ENCODE measurements around the gene TBC1D1.

Gene TBC1D1

DNA sequence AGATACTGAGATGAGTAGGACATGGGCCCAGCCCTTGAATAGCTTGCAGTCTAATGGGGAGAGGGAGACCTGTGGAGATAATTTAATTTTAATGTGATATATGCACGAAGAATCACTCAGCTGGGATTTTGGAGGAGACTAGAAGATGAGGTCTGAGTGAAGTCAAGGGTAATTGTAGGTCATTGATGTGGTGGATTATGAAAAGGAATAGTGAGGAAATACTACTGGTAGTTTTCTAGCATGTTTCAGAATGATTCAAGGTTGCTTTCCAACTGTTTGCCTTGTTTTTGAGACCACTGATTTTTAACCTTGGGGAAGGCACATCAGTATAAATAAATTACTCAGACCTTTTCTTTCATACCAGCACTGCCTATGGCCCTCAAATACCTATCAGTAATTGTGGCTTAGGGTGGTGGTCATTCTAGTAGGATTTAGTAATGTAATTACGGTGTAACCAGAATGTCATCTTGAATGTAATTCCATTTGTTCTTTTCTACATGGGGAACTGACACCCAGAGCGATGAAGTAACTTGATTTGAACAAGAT is 94.9 kb downstream of the TBC1D1 start:
- in situ Hi-C loops (cut with MboI; ENCODE audit: low sequenced_read_pairs) = no loop called here

DNA sequence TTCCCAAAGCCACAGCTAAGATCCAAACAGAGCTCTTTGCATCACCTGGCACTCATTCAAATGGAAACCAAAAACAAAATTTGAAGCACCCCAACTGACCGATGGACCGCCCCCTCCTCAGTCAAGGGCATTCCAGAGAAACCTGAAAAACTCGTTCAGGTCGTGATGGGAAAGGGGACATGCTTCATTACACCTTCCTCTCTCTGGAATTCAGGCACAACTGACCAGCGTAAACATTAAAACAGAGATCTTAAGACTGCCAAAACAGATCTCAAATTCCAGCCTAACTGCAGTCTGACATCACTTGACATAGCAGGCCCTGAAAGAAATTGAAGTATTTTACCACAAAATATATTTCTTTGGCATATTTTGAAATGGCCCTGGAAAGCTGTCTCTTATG is 97.8 kb downstream of the TBC1D1 start:
- in situ Hi-C loops (cut with MboI; ENCODE audit: low sequenced_read_pairs) = no loop called here

DNA sequence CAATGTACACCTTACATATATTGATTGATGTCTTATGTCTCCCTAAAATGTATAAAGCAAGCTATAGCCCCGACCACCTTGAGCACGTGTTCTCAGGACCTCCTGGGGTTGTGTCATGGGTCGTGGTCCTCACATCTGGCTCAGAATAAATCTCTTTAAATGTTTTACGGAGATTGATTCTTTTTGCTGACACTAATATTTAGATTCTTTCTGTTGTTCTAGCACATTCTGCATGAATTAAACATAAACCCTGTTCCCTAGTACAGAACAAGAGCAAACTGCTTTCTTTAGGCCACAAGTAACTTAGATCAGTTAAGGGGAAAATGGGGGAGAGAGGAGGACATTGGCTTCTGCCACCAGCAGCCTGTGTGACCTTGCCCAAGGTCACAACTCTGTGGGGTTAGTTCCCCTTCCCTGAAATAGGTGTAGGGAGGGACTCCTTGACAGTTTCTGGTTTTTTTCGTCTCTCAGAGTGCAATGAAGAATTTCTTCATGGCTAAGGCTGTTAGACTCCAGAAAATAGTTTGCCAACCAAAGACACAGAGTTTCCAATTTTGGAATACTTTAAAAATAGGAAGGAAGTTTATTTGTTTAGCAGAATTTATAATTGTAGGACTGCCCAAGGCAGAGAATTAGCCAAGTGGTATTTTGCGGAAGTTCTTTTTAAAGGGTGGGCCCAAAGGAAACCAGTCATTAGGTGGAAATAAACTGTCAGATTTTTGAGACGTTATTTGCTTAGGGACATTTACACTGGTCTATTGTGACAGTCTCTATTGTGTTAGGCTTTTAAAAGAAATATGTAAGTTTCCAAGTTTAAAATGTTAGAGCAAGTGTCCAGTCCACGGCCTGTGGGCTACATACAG is 98.7 kb downstream of the TBC1D1 start:
- in situ Hi-C loops (cut with MboI; ENCODE audit: low sequenced_read_pairs) = no loop called here

DNA sequence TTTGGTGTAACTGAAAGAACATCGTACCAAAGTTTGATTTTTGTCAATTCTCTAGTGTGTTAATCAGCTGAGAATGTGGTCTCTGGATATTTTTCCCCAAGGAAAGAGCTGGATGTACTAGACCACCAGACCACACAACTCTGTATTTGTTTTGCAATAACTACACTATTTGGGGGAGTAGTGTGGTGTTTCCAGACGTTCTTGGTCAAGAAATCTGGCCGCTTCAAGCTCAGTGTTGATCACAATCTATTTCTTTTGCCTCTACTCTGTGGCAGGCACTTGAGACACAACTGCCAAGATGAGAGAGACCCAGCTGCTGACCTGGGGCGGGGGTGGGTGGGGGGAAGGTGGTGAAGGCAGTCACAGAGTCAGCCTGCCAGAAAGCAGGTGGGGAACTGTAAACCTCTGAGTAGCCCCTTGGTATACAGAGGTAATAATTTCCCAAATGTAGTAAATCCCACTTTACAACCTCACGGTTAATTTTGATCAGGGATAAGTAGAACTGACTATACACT is 99.9 kb downstream of the TBC1D1 start:
- in situ Hi-C loops (cut with MboI; ENCODE audit: low sequenced_read_pairs) = no loop called here

DNA sequence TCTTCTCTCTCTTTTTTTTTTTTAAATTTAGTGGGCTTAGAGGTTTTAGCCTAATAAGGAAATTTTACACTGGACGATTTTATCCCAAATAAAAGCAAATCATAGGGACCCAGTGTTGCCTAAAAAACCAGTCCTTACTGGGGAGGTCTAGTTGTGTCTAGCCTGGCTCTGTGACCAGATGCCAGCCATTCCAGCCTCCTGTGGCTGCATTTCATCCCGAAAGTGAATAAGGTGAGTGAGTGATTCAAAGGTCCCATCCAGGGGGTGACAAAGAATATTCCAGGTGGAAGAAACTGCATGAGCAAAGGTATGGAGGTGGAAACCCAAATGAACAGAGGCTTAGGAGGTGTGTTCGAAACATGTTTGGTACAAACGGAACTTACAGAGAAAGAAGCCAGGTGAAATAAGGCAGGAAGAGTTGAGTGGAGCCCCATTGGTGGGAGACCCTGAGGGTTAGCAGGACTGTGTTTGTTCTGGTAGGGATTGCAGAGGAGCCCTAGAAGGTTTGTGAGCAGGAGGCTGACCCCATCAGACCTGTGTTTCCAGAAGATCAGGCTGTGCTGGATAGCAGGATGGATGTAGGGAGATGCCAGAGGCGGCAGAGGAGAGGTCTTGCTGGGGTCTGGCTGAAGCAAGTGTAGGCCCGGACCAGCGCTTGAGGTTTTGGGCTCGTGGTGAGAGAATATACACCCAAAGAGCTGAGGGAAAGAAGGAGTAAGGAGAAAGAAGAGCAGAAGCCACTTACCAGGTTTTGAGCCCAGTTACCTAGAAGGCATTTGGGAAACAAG is 100.9 kb downstream of the TBC1D1 start:
- in situ Hi-C loops (cut with MboI; ENCODE audit: low sequenced_read_pairs) = no loop called here

DNA sequence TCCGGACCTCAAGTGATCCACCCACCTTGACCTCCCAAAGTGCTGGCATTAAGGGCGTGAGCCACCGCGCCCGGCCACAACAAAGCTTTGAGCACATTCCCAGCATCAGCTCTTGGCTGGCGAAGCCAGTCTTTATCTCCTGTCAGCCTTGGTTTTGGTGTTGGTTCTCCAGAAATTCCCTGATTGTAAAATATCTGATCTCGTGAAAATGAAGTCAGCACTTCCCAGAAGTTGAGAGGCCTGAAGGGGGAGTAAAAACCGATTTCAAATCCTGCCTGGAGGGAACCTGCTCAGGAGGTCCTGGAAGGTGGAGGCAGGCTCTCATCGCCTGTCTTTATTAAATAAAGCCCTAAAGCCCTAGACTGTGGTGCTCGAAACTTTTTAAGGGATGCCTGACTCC is 102.9 kb downstream of the TBC1D1 start:
- in situ Hi-C loops (cut with MboI; ENCODE audit: low sequenced_read_pairs) = no loop called here

DNA sequence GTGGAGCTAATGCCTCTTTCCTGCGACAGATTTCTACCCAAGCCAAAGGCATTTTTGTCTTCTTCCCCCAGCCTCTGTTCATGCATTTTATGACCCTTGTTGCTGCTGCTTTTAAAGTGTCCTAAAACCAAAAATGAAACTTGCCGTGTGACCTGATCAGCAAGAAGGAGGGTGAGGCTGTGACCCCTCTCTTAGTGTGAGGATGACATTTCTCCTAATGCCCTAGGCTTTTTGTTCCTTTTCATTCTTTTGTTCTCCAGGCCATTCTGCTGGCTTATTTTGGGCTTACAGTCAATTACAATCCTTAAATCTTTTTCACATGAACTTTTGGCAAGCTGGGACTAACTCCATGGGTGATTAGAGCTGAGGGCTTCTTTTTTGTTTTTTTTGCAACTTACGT is 103.7 kb downstream of the TBC1D1 start:
- in situ Hi-C loops (cut with MboI; ENCODE audit: low sequenced_read_pairs) = no loop called here

DNA sequence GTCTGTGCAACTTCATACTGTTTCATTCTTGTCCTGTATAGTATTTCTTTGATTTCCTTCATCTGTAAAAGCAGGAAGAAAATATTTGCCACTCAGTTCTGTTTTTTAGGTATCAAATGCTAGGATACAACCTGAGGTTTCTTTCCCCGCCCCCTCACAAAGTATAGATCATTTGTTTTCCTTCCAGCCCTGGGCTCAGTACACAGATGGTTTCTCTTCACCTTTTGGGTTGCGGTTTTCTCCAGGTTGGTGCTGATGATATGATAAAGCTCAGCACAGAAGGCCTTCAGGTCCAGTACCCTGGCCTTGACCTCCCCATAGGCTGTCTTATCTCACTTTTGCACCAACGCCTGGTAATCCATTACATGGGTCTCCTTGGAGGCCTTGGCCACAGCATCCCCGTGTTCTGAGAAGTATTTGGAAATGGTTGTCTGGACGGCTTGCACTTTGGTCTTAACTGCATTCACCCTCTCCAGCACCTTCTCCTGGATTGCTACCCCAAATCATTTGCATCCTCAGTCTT is 104.5 kb downstream of the TBC1D1 start:
- in situ Hi-C loops (cut with MboI; ENCODE audit: low sequenced_read_pairs) = no loop called here

DNA sequence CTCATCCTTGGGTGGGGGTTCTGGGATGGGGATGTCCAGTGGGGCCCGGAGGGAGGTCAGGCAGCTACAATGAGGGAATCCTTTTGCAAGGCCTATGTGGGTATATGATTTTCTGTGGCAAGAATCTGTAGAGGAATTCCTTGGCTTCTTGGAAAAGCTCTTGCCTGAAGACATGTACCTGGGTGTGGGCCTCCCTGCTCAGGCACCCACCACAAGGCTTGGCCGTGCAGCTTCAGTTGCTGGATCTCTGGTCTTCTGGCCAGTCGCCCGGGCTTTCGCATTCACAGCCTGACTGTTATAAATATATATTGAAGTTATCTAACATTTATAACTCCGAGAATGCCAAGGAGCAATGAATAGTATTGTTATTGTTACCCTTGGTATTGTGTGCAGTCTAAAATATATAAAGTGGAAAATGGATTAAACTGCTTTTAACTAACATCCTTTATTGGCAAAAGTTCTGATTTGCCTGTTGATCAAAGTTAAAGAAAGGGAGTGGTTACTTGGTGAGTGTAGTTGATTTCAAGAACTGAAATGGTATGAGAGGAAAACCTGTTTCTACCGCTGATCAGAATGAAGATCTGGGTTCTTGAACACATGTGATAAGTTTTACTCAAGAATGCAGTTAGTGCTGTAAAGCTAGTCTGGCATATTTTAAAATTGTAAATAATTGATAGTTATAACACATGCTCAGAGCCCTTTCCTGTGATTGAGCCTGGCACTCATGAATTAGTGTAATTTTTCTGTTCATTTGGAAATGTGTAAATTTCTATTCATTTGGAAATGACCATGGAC is 105.3 kb downstream of the TBC1D1 start:
- in situ Hi-C loops (cut with MboI; ENCODE audit: low sequenced_read_pairs) = no loop called here

DNA sequence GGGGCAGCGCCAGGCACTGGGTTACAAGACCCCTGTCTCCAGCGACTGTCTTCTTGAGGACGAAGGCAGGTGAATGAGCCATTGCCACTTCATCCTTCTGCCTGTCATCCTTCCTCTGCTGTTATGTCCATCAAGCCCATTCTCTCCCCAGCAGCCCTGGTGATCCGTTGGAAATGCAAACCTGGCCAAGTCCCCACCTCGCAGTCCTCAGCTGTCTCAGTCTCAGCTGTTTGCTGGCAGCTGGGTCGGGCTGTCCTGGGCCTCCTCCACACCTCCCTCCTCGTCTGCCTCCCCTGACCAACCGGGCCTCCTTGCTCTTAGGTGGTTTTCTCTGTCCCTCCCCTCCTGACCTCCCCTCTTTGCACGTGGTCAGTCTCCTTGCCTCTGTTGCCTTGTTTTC is 107.3 kb downstream of the TBC1D1 start:
- in situ Hi-C loops (cut with MboI; ENCODE audit: low sequenced_read_pairs) = no loop called here

DNA sequence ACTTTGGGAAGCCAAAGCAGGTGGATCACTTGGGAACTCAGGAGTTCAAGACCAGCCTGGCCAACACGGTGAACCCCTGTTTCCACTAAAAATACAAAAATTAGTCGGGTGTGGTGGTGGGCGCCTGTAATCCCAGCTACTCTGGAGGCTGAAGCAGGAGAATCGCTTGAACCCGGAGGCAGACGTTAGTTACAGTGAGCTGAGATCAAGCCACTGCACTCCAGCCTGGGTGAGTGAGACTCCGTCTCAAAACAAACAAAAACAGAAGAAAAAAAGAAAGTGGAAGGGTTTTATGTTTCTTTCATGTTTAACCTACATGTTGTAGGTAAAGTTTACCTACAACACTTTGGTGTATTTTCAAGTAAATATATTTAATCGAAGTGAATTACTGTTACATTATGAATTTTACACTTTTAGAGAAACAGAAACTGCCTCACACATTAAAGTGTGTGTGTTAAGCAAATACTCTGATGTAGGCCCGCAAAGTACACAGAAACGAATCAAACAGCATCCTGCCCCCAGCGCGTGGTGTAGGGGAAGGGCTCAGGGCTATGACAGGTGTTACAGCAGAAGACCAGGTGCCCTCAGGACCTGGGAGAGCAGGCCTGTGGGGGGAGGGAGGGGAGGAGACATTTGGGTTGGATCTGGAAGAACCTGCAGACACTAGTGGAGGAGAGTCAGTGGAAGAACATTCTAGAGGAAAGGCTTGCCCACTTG is 108.3 kb downstream of the TBC1D1 start:
- in situ Hi-C loops (cut with MboI; ENCODE audit: low sequenced_read_pairs) = no loop called here

DNA sequence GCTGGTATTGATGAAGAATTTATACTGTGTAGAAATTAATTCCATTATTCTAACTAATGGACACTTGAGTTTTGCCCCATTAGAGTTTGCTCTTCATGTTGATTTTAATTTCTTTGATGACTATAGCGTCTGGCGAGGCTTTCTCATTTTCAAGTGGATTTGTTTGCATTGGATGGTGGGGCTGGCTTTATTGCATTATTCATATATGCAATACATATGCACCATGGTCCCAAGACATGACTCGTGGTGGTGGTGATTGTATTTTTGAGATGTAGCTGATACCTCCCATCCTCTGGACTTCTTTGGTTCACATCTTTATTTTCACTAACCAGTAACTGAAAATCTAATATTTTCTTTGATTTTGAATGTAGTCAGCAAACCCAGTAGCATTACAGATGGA is 109.1 kb downstream of the TBC1D1 start:
- in situ Hi-C loops (cut with MboI; ENCODE audit: low sequenced_read_pairs) = no loop called here

DNA sequence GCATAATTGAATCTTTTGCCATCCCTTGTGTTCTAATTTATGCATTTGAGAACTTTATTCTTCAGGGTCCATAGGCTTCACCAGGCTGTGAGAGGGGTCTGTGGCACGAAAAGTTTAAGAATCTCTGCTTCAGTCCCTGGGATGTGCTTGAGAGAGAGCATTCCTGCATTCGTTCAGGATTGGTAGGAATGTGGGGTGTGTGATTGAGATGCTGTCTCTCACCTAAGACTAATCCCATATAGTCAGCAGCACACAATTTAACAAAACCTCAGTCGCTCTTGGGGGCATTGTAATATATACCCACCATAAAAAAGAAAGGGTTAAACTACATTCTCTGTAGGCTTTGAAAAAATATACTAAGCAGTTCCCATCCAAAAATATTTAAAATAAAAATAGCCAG is 111.0 kb downstream of the TBC1D1 start:
- in situ Hi-C loops (cut with MboI; ENCODE audit: low sequenced_read_pairs) = no loop called here

DNA sequence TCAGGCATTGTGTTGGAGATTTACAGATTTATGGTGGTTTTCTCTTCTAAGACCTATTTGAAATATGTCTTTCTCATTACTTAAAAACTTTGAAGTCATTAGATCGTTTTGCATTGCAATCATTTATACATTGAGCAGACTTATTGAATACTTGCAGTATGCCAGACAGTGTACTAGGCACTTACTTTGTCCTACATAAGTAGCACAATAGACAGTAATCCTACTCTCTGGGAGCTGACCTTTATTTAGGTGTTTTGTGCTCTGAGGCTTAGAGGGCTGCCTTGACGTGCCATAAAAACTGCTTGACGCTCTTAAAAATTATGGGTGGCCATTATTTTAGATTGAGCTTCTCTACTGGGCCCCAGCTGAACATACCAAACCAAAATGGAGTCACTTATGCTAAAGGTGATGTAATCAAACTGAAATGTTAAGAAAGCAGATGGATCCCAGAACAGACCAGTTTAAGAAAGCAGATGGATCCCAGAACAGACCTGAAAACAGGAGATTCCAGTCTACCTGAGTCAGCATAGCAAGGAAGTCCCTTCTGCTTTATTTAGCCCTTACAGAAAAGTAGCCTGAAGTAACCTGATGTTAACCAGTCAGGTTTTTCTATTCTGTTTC is 111.7 kb downstream of the TBC1D1 start:
- in situ Hi-C loops (cut with MboI; ENCODE audit: low sequenced_read_pairs) = no loop called here

DNA sequence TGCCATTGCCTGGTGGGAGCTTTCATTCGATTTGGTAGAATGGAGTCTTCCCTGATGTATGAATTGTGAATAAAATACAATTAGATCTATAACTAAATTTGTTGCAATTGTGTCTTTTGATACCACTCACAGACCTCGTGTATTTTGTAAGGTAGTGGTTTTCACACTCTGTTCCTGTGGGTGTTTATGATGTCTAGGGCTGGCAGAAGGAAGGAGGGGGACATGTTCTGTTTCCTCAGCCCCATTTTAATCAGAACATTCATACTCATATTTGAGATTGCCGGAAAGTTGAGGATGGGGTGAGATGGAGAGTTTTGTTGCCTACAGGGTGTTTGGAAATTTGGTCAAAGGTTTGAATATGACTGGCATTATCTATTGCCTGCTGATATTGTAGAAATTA is 112.2 kb downstream of the TBC1D1 start:
- in situ Hi-C loops (cut with MboI; ENCODE audit: low sequenced_read_pairs) = no loop called here

DNA sequence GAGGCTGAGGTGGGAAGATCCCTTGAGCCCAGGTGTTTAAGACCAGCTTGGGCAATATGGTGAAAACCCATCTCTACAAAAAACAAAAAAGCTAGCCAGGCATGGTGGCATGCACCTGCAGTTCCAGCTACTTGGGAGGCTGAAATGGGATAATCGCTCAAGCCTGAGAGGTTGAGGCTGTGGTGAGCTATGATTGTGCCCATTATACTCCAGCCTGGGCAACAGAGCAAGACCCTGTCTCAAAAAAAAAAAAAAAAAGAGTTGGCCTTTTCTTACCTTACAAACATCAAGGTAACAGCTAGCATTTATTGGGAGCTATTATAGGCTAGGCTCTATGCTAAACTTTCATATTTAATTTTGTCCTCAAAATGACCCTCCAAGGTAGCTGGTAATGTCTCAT is 112.7 kb downstream of the TBC1D1 start:
- in situ Hi-C loops (cut with MboI; ENCODE audit: low sequenced_read_pairs) = no loop called here

DNA sequence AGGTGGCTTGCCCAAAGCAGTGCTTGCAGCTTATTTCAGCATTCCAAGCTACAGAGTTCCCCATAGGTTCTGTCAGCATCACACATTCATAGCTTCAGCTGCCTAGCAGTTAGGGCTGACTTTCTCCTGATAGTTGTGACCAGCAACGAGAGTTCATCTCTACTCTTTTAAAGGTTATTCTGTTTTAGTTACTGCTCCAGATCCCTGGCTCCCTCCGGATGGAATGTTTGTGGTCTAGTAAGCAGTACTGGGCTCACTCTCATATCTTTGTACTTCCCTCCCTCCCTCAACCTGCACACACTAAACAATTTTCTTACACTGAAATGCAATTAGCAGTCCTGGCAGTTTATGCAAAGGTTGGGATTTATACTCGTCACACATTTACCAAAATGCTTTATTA is 113.2 kb downstream of the TBC1D1 start:
- in situ Hi-C loops (cut with MboI; ENCODE audit: low sequenced_read_pairs) = no loop called here

DNA sequence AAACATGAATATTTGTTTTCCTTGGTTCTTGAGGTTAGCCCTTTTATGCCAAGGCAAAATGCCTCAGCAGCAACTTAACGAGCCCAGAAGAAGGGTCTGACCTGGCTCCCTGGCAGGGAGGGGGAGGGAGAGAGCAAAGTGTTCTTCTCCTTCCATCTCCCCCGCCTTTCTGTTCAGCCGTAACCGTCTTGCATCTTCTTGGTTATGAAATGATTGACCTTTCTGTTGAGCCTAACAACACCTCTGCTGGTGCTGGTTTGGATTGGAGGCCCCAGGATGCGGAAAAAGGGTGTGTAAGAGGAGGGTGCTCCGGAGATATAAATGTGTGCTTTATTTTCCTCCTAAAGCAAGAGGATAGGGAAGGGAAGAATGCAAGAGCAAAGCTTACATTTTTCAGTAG is 114.0 kb downstream of the TBC1D1 start:
- in situ Hi-C loops (cut with MboI; ENCODE audit: low sequenced_read_pairs) = no loop called here

DNA sequence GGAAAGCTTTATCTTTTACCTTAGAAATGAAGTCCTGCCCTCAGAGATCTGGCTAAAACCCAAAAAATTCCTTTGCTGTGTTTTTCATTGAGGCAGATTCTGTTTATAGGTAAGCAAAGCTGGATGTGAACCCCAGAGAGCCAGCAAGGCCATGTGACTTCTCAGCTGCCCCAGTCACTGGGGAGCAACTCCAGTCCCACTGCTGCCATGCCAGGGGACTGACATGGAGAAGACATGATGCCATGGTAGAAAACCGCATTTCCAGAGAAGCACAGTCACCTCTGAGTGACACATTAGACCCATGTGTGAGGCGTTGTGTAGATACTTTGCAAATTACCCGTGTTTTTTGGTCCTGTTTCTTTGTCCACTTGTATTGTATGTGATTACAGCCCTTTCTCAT is 114.8 kb downstream of the TBC1D1 start:
- in situ Hi-C loops (cut with MboI; ENCODE audit: low sequenced_read_pairs) = no loop called here

DNA sequence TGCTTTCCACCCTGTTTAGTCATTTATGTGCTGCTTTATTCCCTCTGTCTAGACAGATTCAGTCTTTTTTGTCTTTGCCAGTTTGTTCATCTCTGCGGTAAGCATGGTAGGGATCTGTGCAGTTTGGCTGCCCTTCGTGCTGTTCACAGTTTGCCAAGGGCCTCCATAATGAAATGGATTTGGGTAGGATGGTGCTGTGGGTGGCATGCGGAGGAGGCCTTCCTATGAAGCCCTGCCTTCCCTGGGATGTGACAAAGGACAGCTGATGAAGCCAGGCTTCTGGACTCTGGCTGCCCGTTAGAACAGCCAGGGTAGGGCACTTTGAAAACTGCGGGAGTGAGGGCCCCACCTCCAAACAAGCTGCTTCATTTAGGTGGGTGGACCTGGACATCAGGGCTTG is 116.8 kb downstream of the TBC1D1 start:
- in situ Hi-C loops (cut with MboI; ENCODE audit: low sequenced_read_pairs) = no loop called here
